ENCODE data around the gene OBI1.

OBI1 gene

GRCh38 chr13:78598966-78599644 is 59.9 kb downstream of the OBI1 start:
- Histone ChIP-seq H3K9ac (ENCODE audit: low read depth, low read length, poor library complexity) (no peak overlapping the region), H3K27me3 (ENCODE audit: control insufficient read depth in 3 of 3, insufficient read depth in 3 of 3, low read depth in 1 of 3, low read length in 3 of 3) (peaks cover 52 to 96% (median 89%) of the 10 kb centered on the region in 3 experiments), H3K14ac (ENCODE audit: low read length) (no peak overlapping the region), H3K4me2 (ENCODE audit: insufficient read depth, low read length, poor library complexity, severe bottlenecking) (no peak overlapping the region), H2BK12ac (ENCODE audit: low read length) (no peak overlapping the region), H3K27ac (replicated peaks; ENCODE audit: low read length) (no peak overlapping the region), H3K79me1 (ENCODE audit: low read depth, low read length) (peaks cover 2% of the 10 kb centered on the region), H3K4me3 (ENCODE audit: low read length in 2 of 2) (no peak overlapping the region), H3K18ac (ENCODE audit: low read length) (no peak overlapping the region), H2BK15ac (ENCODE audit: low read length) (no peak overlapping the region), H2BK5ac (ENCODE audit: low read length) (no peak overlapping the region), H2AFZ (ENCODE audit: low read length) (no peak overlapping the region), H2AK5ac (ENCODE audit: low read depth, low read length) (no peak overlapping the region), H3K36me3 (replicated peaks in 1 of 2; ENCODE audit: control insufficient read depth in 2 of 2, insufficient read depth in 2 of 2, low read length in 2 of 2) (no peaks in the 10 kb centered on the region), H4K8ac (ENCODE audit: low read depth, low read length) (no peak overlapping the region), H3K4me1 (ENCODE audit: control insufficient read depth in 2 of 2, insufficient read depth in 1 of 2, low read depth in 1 of 2, low read length in 2 of 2) (peaks cover 11 to 12% of the 10 kb centered on the region in 2 donors), H3K9me3 (replicated peaks in 1 of 2; ENCODE audit: control insufficient read depth in 2 of 2, insufficient read depth in 1 of 2, low read depth in 1 of 2, low read length in 2 of 2) (peaks cover 0 to 2% of the 10 kb centered on the region in 2 donors), H4K91ac (ENCODE audit: low read depth, low read length, poor library complexity) (no peak overlapping the region), H3K4ac (ENCODE audit: low read length) (no peak overlapping the region), H2BK120ac (ENCODE audit: low read depth, low read length) (no peak overlapping the region), H3K23ac (ENCODE audit: low read depth, low read length, poor library complexity) (no peak overlapping the region)
- DNase-seq (ENCODE audit: low spot score), result peak; percentile 26
- WGBS, 2 donors (ENCODE audit: extremely low coverage in 2 of 2, insufficient read length in 2 of 2, insufficient replicate concordance in 1 of 2), result no CpG with 5 or more reads among the region's 5 CpGs

DNA sequence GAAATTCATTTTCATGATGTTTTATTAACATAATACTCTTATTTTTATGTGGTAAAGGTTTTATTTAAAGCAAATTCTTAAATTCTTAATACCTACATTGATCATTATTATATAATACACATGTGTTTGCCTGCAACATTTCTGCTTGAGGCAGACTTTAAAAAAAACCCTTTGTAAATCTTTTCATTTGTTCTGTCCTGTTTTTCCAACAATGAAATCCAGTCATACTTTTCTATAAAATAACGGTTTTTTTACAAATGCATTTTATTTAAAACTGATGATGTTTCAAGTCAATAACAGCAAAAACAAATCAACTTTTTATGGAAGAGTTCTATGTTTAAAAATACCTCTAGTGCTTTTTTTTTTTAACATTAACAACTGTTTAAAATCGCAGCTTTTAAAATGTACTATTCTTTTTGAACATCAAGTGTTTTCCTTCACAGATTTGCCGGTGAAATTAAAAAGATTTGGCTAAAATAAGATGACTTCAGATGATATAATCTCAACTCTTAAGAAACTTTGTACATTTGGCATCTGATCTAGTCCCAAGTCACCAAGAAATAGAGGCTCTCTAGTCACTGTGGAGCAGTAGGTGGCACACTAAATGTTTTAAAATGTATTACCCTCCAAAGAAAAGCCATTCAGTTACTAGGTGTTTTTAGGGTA is 60.7 kb downstream of the OBI1 start:
- Histone ChIP-seq H2BK120ac (ENCODE audit: low read depth, low read length) (no peak overlapping the region), H3K14ac (ENCODE audit: low read length) (no peak overlapping the region), H2BK15ac (ENCODE audit: low read length) (no peak overlapping the region), H2BK5ac (ENCODE audit: low read length) (no peak overlapping the region), H4K91ac (ENCODE audit: low read depth, low read length, poor library complexity) (no peak overlapping the region), H3K23ac (ENCODE audit: low read depth, low read length, poor library complexity) (no peak overlapping the region), H3K4me3 (ENCODE audit: low read length in 2 of 2) (no peak overlapping the region), H3K79me1 (ENCODE audit: low read depth, low read length) (peaks cover 2% of the 10 kb centered on the region), H3K27ac (replicated peaks; ENCODE audit: low read length) (no peak overlapping the region), H3K36me3 (replicated peaks in 1 of 2; ENCODE audit: control insufficient read depth in 2 of 2, insufficient read depth in 2 of 2, low read length in 2 of 2) (no peaks in the 10 kb centered on the region), H3K9me3 (replicated peaks in 1 of 2; ENCODE audit: control insufficient read depth in 2 of 2, insufficient read depth in 1 of 2, low read depth in 1 of 2, low read length in 2 of 2) (peaks cover 0 to 2% of the 10 kb centered on the region in 2 donors), H3K27me3 (ENCODE audit: control insufficient read depth in 3 of 3, insufficient read depth in 3 of 3, low read depth in 1 of 3, low read length in 3 of 3) (peaks cover 47 to 96% (median 89%) of the 10 kb centered on the region in 3 experiments), H2AK5ac (ENCODE audit: low read depth, low read length) (no peak overlapping the region), H2BK12ac (ENCODE audit: low read length) (no peak overlapping the region), H3K18ac (ENCODE audit: low read length) (no peak overlapping the region), H3K4ac (ENCODE audit: low read length) (no peak overlapping the region), H3K9ac (ENCODE audit: low read depth, low read length, poor library complexity) (no peak overlapping the region), H2AFZ (ENCODE audit: low read length) (no peak overlapping the region), H4K8ac (ENCODE audit: low read depth, low read length) (no peak overlapping the region), H3K4me1 (ENCODE audit: control insufficient read depth in 2 of 2, insufficient read depth in 1 of 2, low read depth in 1 of 2, low read length in 2 of 2) (peaks cover 9 to 11% of the 10 kb centered on the region in 2 donors), H3K4me2 (ENCODE audit: insufficient read depth, low read length, poor library complexity, severe bottlenecking) (no peak overlapping the region)
- WGBS, 2 donors (ENCODE audit: extremely low coverage in 2 of 2, insufficient read length in 2 of 2, insufficient replicate concordance in 1 of 2), result no CpG with 5 or more reads among the region's 3 CpGs
- no peak for DNase-seq (ENCODE audit: low spot score)

GRCh38 chr13:78597602-78597932 is 61.4 kb downstream of the OBI1 start:
- H3K9ac ChIP-seq (ENCODE audit: low read depth, low read length, poor library complexity), result no peak overlapping the region
- H3K23ac ChIP-seq (ENCODE audit: low read depth, low read length, poor library complexity), result no peak overlapping the region
- H2BK5ac ChIP-seq (ENCODE audit: low read length), result no peak overlapping the region
- no peak overlapping the region for H3K4ac ChIP-seq (ENCODE audit: low read length)
- no peak overlapping the region for H2BK120ac ChIP-seq (ENCODE audit: low read depth, low read length)
- no CpG with 5 or more reads among the region's 7 CpGs for WGBS, 2 donors (ENCODE audit: extremely low coverage in 2 of 2, insufficient read length in 2 of 2, insufficient replicate concordance in 1 of 2)
- H3K18ac ChIP-seq (ENCODE audit: low read length), result no peak overlapping the region
- no peak overlapping the region for H3K4me3 ChIP-seq (ENCODE audit: low read length in 2 of 2)
- no peak overlapping the region for H3K4me2 ChIP-seq (ENCODE audit: insufficient read depth, low read length, poor library complexity, severe bottlenecking)
- H3K27me3 ChIP-seq (ENCODE audit: control insufficient read depth in 3 of 3, insufficient read depth in 3 of 3, low read depth in 1 of 3, low read length in 3 of 3), result peaks cover 40 to 96% (median 88%) of the 10 kb centered on the region in 3 experiments
- no peaks in the 10 kb centered on the region for H3K36me3 ChIP-seq (replicated peaks in 1 of 2; ENCODE audit: control insufficient read depth in 2 of 2, insufficient read depth in 2 of 2, low read length in 2 of 2)
- H2BK12ac ChIP-seq (ENCODE audit: low read length), result no peak overlapping the region
- H3K79me1 ChIP-seq (ENCODE audit: low read depth, low read length), result peaks cover 2% of the 10 kb centered on the region
- peaks cover 7 to 11% of the 10 kb centered on the region in 2 donors for H3K4me1 ChIP-seq (ENCODE audit: control insufficient read depth in 2 of 2, insufficient read depth in 1 of 2, low read depth in 1 of 2, low read length in 2 of 2)
- no peak overlapping the region for H3K14ac ChIP-seq (ENCODE audit: low read length)
- no peak overlapping the region for H4K91ac ChIP-seq (ENCODE audit: low read depth, low read length, poor library complexity)
- H3K9me3 ChIP-seq (replicated peaks in 1 of 2; ENCODE audit: control insufficient read depth in 2 of 2, insufficient read depth in 1 of 2, low read depth in 1 of 2, low read length in 2 of 2), result peaks cover 0 to 2% of the 10 kb centered on the region in 2 donors
- no peak overlapping the region for H2AK5ac ChIP-seq (ENCODE audit: low read depth, low read length)
- no peak for DNase-seq (ENCODE audit: low spot score)
- H2BK15ac ChIP-seq (ENCODE audit: low read length), result no peak overlapping the region
- H2AFZ ChIP-seq (ENCODE audit: low read length), result no peak overlapping the region
- no peak overlapping the region for H3K27ac ChIP-seq (replicated peaks; ENCODE audit: low read length)
- no peak overlapping the region for H4K8ac ChIP-seq (ENCODE audit: low read depth, low read length)

GRCh38 chr13:78596736-78597601 is 62.0 kb downstream of the OBI1 start:
- no peak overlapping the region for H4K8ac ChIP-seq (ENCODE audit: low read depth, low read length)
- peak overlapping the region; percentile 71 for H3K18ac ChIP-seq (ENCODE audit: low read length)
- H4K91ac ChIP-seq (ENCODE audit: low read depth, low read length, poor library complexity), result no peak overlapping the region
- no peak overlapping the region for H3K4ac ChIP-seq (ENCODE audit: low read length)
- H2AK5ac ChIP-seq (ENCODE audit: low read depth, low read length), result no peak overlapping the region
- no peak overlapping the region for H2BK5ac ChIP-seq (ENCODE audit: low read length)
- H3K23ac ChIP-seq (ENCODE audit: low read depth, low read length, poor library complexity), result no peak overlapping the region
- H2BK12ac ChIP-seq (ENCODE audit: low read length), result no peak overlapping the region
- no peak overlapping the region for H2BK15ac ChIP-seq (ENCODE audit: low read length)
- DNase-seq (ENCODE audit: low spot score), result peak; percentile 33
- H3K36me3 ChIP-seq (replicated peaks in 1 of 2; ENCODE audit: control insufficient read depth in 2 of 2, insufficient read depth in 2 of 2, low read length in 2 of 2), result no peaks in the 10 kb centered on the region
- H3K27me3 ChIP-seq (ENCODE audit: control insufficient read depth in 3 of 3, insufficient read depth in 3 of 3, low read depth in 1 of 3, low read length in 3 of 3), result peaks cover 36 to 98% (median 85%) of the 10 kb centered on the region in 3 experiments
- H2BK120ac ChIP-seq (ENCODE audit: low read depth, low read length), result no peak overlapping the region
- no peak overlapping the region for H3K9ac ChIP-seq (ENCODE audit: low read depth, low read length, poor library complexity)
- no peak overlapping the region for H3K14ac ChIP-seq (ENCODE audit: low read length)
- no peaks in the 10 kb centered on the region for H3K79me1 ChIP-seq (ENCODE audit: low read depth, low read length)
- H3K4me2 ChIP-seq (ENCODE audit: insufficient read depth, low read length, poor library complexity, severe bottlenecking), result peak overlapping the region; percentile 89
- H3K27ac ChIP-seq (replicated peaks; ENCODE audit: low read length), result no peak overlapping the region
- H3K4me1 ChIP-seq (ENCODE audit: control insufficient read depth in 2 of 2, insufficient read depth in 1 of 2, low read depth in 1 of 2, low read length in 2 of 2), result peaks cover 7 to 11% of the 10 kb centered on the region in 2 donors
- H2AFZ ChIP-seq (ENCODE audit: low read length), result peak overlapping the region; percentile 92
- peaks cover 0 to 2% of the 10 kb centered on the region in 2 donors for H3K9me3 ChIP-seq (replicated peaks in 1 of 2; ENCODE audit: control insufficient read depth in 2 of 2, insufficient read depth in 1 of 2, low read depth in 1 of 2, low read length in 2 of 2)
- WGBS, 2 donors (ENCODE audit: extremely low coverage in 2 of 2, insufficient read length in 2 of 2, insufficient replicate concordance in 1 of 2), result no CpG with 5 or more reads among the region's 50 CpGs
- H3K4me3 ChIP-seq (ENCODE audit: low read length in 2 of 2), result peak overlapping the region in 1 of 2 donors; percentile 43

Measured in neuronal stem cell (in vitro differentiated cells).